Measurements from ENCODE around the gene CPVL. TPM values are rescaled to one million over a fixed set of nuclear protein-coding genes. Genes with fewer than 3 reads are reported as not detected.

Gene CPVL
- total RNA-seq, 1 experiment from 2014 or later, result 72.3 TPM

DNA sequence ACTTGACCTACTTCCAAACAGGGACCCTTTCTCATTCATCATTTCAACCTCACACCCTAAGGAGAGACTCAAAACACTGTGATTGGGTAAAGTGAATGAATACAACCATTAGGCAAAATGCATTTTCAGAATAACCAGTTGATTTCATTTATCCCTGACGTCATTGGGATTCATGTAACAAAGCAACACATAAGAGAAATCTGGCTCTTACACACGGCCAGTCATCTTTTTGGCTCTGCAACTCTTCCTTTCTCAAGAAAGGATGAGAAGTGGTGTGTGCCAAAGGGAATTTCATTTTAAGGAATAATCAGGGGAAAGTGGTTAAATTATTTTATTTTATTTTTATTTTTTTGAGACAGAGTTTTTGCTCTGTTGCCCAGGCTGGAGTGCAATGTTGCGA is 83.1 kb downstream of the CPVL start:
- Histone ChIP-seq H3K27me3 (replicated peaks; ENCODE audit: insufficient read depth, low read depth, low read length, poor library complexity) (no peaks in the 10 kb centered on the region), H3K9me3 (ENCODE audit: low read depth, low read length, poor library complexity, severe bottlenecking) (peaks cover 6% of the 10 kb centered on the region), H3K36me3 (ENCODE audit: insufficient read depth, low read length, poor library complexity, severe bottlenecking) (no peaks in the 10 kb centered on the region), H3K4me3 (ENCODE audit: low read depth, low read length, poor library complexity, severe bottlenecking) (no peak overlapping the region), H3K4me1 (ENCODE audit: insufficient read depth, low read length, poor library complexity, severe bottlenecking) (peaks cover 15% of the 10 kb centered on the region), H3K27ac (ENCODE audit: low read depth, low read length, poor library complexity, severe bottlenecking) (no peak overlapping the region)
- intact Hi-C loops (cut with micrococcal nuclease; ENCODE audit: unreplicated experiment), result no loop called here
- CTCF ChIA-PET, result no interaction called here
- no peak for DNase-seq (ENCODE audit: low spot score)
- POLR2A ChIA-PET (ENCODE audit: low non-redundant PET), result no interaction called here
- no TSS peak for BruUV-seq (replicated peaks)
- TF ChIP-seq, protein P1, sequence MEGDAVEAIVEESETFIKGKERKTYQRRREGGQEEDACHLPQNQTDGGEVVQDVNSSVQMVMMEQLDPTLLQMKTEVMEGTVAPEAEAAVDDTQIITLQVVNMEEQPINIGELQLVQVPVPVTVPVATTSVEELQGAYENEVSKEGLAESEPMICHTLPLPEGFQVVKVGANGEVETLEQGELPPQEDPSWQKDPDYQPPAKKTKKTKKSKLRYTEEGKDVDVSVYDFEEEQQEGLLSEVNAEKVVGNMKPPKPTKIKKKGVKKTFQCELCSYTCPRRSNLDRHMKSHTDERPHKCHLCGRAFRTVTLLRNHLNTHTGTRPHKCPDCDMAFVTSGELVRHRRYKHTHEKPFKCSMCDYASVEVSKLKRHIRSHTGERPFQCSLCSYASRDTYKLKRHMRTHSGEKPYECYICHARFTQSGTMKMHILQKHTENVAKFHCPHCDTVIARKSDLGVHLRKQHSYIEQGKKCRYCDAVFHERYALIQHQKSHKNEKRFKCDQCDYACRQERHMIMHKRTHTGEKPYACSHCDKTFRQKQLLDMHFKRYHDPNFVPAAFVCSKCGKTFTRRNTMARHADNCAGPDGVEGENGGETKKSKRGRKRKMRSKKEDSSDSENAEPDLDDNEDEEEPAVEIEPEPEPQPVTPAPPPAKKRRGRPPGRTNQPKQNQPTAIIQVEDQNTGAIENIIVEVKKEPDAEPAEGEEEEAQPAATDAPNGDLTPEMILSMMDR (conservative IDR thresholded peaks at IDR 0.05; ENCODE audit: low read depth, low read length), result no peak
- no peak for TF ChIP-seq EZH2 (IDR thresholded peaks at IDR 0.05; ENCODE audit: borderline replicate concordance, low read depth, low read length, poor library complexity, severe bottlenecking)

DNA sequence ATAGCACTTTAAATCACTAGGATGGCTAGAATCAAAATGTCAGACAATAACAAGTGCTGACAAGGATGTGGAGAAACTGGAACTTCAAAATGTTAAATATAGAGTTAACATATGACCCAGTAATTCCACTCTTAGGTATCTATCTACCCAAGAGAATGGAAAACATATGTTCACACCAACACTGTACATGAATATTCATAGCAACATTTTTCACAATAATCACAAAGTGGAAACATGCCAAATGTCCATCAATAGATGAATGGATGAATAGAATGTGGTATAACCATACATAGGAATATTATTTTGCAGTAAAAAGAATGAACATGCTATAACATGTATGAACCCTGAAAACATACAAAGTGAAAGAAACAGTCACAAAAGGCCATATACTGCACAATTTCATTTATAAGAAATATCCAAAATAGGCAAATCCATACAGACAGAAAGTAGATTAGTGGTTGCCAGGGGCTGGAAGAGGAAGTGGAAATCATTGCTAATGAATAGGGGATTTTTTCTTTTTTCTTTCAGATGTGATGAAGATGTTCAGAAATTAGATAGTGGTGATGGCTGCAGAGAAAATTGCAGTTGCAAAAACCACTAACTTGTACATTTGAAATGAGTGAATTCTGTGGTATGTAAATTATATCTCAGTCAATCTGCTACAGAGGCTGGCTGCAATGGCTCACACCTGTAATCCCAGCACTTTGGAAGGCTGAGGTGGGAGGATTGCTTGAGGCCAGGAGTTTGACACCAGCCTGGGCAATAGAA is 93.0 kb downstream of the CPVL start:
- H3K36me3 ChIP-seq (ENCODE audit: insufficient read depth, low read length, poor library complexity, severe bottlenecking), result no peaks in the 10 kb centered on the region
- TF ChIP-seq, protein P1 (conservative IDR thresholded peaks at IDR 0.05; ENCODE audit: low read depth, low read length), result no peak
- no peak for TF ChIP-seq EZH2 (IDR thresholded peaks at IDR 0.05; ENCODE audit: borderline replicate concordance, low read depth, low read length, poor library complexity, severe bottlenecking)
- H3K9me3 ChIP-seq (ENCODE audit: low read depth, low read length, poor library complexity, severe bottlenecking), result peaks cover 4% of the 10 kb centered on the region
- no peak overlapping the region for H3K4me3 ChIP-seq (ENCODE audit: low read depth, low read length, poor library complexity, severe bottlenecking)
- intact Hi-C loops (cut with micrococcal nuclease; ENCODE audit: unreplicated experiment), result no loop called here
- no peak overlapping the region for H3K27ac ChIP-seq (ENCODE audit: low read depth, low read length, poor library complexity, severe bottlenecking)
- H3K4me1 ChIP-seq (ENCODE audit: insufficient read depth, low read length, poor library complexity, severe bottlenecking), result no peaks in the 10 kb centered on the region
- no TSS peak for BruUV-seq (replicated peaks)
- H3K27me3 ChIP-seq (replicated peaks; ENCODE audit: insufficient read depth, low read depth, low read length, poor library complexity), result no peaks in the 10 kb centered on the region
- POLR2A ChIA-PET (ENCODE audit: low non-redundant PET), result no interaction called here
- CTCF ChIA-PET, result no interaction called here
- DNase-seq (ENCODE audit: low spot score), result no peak

DNA sequence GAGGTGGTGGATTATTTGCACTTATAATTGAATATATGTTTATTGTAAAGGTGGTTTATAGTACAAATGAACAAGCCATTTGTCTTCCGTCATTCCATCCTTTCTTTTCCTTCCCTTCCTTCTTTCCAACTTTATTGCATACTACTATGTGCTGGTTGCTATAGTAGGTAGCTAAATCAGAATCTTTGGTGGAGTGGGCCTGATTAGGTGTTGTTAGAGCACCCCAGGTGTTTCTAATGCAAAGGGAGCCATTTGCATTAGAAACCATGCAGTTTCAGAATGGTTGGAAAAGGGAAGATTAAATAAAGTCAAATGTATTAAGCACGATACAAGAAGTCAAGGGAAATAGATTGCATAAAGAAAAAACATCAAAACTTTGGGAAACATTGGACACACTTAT is 99.4 kb downstream of the CPVL start:
- Histone ChIP-seq H3K4me3 (ENCODE audit: low read depth, low read length, poor library complexity, severe bottlenecking) (no peak overlapping the region), H3K27ac (ENCODE audit: low read depth, low read length, poor library complexity, severe bottlenecking) (no peak overlapping the region), H3K36me3 (ENCODE audit: insufficient read depth, low read length, poor library complexity, severe bottlenecking) (no peaks in the 10 kb centered on the region), H3K27me3 (replicated peaks; ENCODE audit: insufficient read depth, low read depth, low read length, poor library complexity) (no peaks in the 10 kb centered on the region), H3K9me3 (ENCODE audit: low read depth, low read length, poor library complexity, severe bottlenecking) (no peaks in the 10 kb centered on the region), H3K4me1 (ENCODE audit: insufficient read depth, low read length, poor library complexity, severe bottlenecking) (peaks cover 11% of the 10 kb centered on the region)
- BruUV-seq (replicated peaks), result no TSS peak
- intact Hi-C loops (cut with micrococcal nuclease; ENCODE audit: unreplicated experiment), result no loop called here
- no peak for DNase-seq (ENCODE audit: low spot score)
- CTCF ChIA-PET, result no interaction called here
- POLR2A ChIA-PET (ENCODE audit: low non-redundant PET), result no interaction called here
- TF ChIP-seq, protein P1 (conservative IDR thresholded peaks at IDR 0.05; ENCODE audit: low read depth, low read length), result no peak
- TF ChIP-seq EZH2 (IDR thresholded peaks at IDR 0.05; ENCODE audit: borderline replicate concordance, low read depth, low read length, poor library complexity, severe bottlenecking), result no peak
